ENCODE measurements around the gene LAMC2.

GRCh38 chr1:183185941-183186490 is at the start of gene LAMC2:
- no peak for TF ChIP-seq EZH2 (IDR thresholded peaks at IDR 0.05)
- TF ChIP-seq, protein P1, sequence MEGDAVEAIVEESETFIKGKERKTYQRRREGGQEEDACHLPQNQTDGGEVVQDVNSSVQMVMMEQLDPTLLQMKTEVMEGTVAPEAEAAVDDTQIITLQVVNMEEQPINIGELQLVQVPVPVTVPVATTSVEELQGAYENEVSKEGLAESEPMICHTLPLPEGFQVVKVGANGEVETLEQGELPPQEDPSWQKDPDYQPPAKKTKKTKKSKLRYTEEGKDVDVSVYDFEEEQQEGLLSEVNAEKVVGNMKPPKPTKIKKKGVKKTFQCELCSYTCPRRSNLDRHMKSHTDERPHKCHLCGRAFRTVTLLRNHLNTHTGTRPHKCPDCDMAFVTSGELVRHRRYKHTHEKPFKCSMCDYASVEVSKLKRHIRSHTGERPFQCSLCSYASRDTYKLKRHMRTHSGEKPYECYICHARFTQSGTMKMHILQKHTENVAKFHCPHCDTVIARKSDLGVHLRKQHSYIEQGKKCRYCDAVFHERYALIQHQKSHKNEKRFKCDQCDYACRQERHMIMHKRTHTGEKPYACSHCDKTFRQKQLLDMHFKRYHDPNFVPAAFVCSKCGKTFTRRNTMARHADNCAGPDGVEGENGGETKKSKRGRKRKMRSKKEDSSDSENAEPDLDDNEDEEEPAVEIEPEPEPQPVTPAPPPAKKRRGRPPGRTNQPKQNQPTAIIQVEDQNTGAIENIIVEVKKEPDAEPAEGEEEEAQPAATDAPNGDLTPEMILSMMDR (IDR thresholded peaks at IDR 0.05), result peak; percentile 38

All from neural progenitor cell (in vitro differentiated cells).